ENCODE results near the gene BRINP3.
"Not testable (repeated sequence)": the region's sequence is repeated elsewhere in the genome, so short reads cannot be mapped to it uniquely, and the experiment has no call there.

Gene BRINP3

GRCh38 chr1:190477762-190478148 is at the start of gene BRINP3:
TSS of gene BRINP3 (minus strand) at chr1:190477864.
- no peak for DNase-seq

GRCh38 chr1:190511554-190511953 is 33.9 kb upstream of the BRINP3 start:
- no peak for DNase-seq

- no peak for DNase-seq
Measured at GRCh38 chr1:190507357-190507756, 29.7 kb upstream of the BRINP3 start.

- DNase-seq: not testable (repeated sequence)
Measured at GRCh38 chr1:190504539-190504938, 26.9 kb upstream of the BRINP3 start.

GRCh38 chr1:190497565-190497964 is 19.9 kb upstream of the BRINP3 start:
- no peak for DNase-seq

- DNase-seq: no peak
Measured at GRCh38 chr1:190494451-190494850, 16.8 kb upstream of the BRINP3 start.

- DNase-seq: no peak
Measured at GRCh38 chr1:190491404-190491803, 13.7 kb upstream of the BRINP3 start.

- no peak for DNase-seq
Measured at GRCh38 chr1:190484045-190484444, 6.4 kb upstream of the BRINP3 start.

GRCh38 chr1:190480231-190480630 is 2.6 kb upstream of the BRINP3 start:
- no peak for DNase-seq

GRCh38 chr1:190479516-190479915 is 1.9 kb upstream of the BRINP3 start:
- peak; percentile 42 for DNase-seq

- DNase-seq: peak; percentile 50
Measured at GRCh38 chr1:190479050-190479397, 1.4 kb upstream of the BRINP3 start.

GRCh38 chr1:190478149-190479049 is 735 bp upstream of the BRINP3 start:
- peak; percentile 74 for DNase-seq

- no peak for DNase-seq
Measured at GRCh38 chr1:190476806-190477205, 858 bp downstream of the BRINP3 start.

- DNase-seq: no peak
Measured at GRCh38 chr1:190476321-190476720, 1.3 kb downstream of the BRINP3 start.

GRCh38 chr1:190475421-190476141 is 2.1 kb downstream of the BRINP3 start:
- no peak for DNase-seq

- DNase-seq: no peak
Measured at GRCh38 chr1:190474650-190475211, 2.9 kb downstream of the BRINP3 start.

- DNase-seq: no peak
Measured at GRCh38 chr1:190474010-190474409, 3.7 kb downstream of the BRINP3 start.

GRCh38 chr1:190472494-190472893 is 5.2 kb downstream of the BRINP3 start:
- no peak for DNase-seq

GRCh38 chr1:190472042-190472441 is 5.6 kb downstream of the BRINP3 start:
- DNase-seq: no peak

- DNase-seq: no peak
Measured at GRCh38 chr1:190464690-190465089, 13.0 kb downstream of the BRINP3 start.

GRCh38 chr1:190456129-190456528 is 21.5 kb downstream of the BRINP3 start:
- no peak for DNase-seq

GRCh38 chr1:190455631-190456030 is 22.0 kb downstream of the BRINP3 start:
- no peak for DNase-seq

GRCh38 chr1:190453550-190453949 is 24.1 kb downstream of the BRINP3 start:
- no peak for DNase-seq

- DNase-seq: no peak
Measured at GRCh38 chr1:190452272-190452848, 25.3 kb downstream of the BRINP3 start.
